HG02610 (cell line): ENCODE results near the gene TTBK1.

ENCODE experiments used
- ATAC-seq: cut with Tn5 transposase; IDR thresholded peaks from one replicate; pipeline ENCODE4 v1.9.1; 2021; ENCODE audit warnings: mild to moderate bottlenecking, moderate library complexity; ENCODE audit not compliant: unreplicated experiment

TTBK1 gene

GRCh38 chr6:43222418-43223059, 20.7 kb upstream of the TTBK1 start:
- ATAC-seq = no peak

GRCh38 chr6:43223175-43223574, 20.1 kb upstream of the TTBK1 start:
- ATAC-seq = no peak

GRCh38 chr6:43226192-43226851, 17.0 kb upstream of the TTBK1 start:
- ATAC-seq = no peak

- peak; percentile 75 for ATAC-seq
Measured at GRCh38 chr6:43228951-43229802, 14.1 kb upstream of the TTBK1 start, which contains the start of gene DNPH1. TSS of gene DNPH1 (minus strand) at chr6:43229481. CDS start at chr6:43229456, 25 bp downstream.

- ATAC-seq = no peak
Measured at GRCh38 chr6:43229803-43230620, 13.3 kb upstream of the TTBK1 start.

GRCh38 chr6:43231053-43231452, 12.2 kb upstream of the TTBK1 start:
- no peak for ATAC-seq

- no peak for ATAC-seq
Measured at GRCh38 chr6:43231735-43232450, 11.4 kb upstream of the TTBK1 start.

- ATAC-seq = no peak
Measured at GRCh38 chr6:43235841-43236240, 7.4 kb upstream of the TTBK1 start.

GRCh38 chr6:43239054-43239453, 4.2 kb upstream of the TTBK1 start:
- no peak for ATAC-seq

- no peak for ATAC-seq
Measured at GRCh38 chr6:43240950-43241349, 2.3 kb upstream of the TTBK1 start.

- ATAC-seq = no peak
Measured at GRCh38 chr6:43241446-43241845, 1.8 kb upstream of the TTBK1 start.

- no peak for ATAC-seq
Measured at GRCh38 chr6:43243664-43244321, 512 bp downstream of the TTBK1 start.

- peak; percentile 3 for ATAC-seq
Measured at GRCh38 chr6:43246301-43247113, 3.2 kb downstream of the TTBK1 start.

- peak; percentile 81 for ATAC-seq
Measured at GRCh38 chr6:43247114-43247999, 4.1 kb downstream of the TTBK1 start.

GRCh38 chr6:43248101-43248500, 4.8 kb downstream of the TTBK1 start:
- no peak for ATAC-seq

GRCh38 chr6:43248791-43249190, 5.5 kb downstream of the TTBK1 start:
- no peak for ATAC-seq

- ATAC-seq = no peak
Measured at GRCh38 chr6:43250992-43251373, 7.7 kb downstream of the TTBK1 start.

- ATAC-seq = no peak
Measured at GRCh38 chr6:43253401-43253800, 10.1 kb downstream of the TTBK1 start.
